CD14-positive monocyte (primary cell): Measurements from ENCODE around the gene HS3ST4. TPM values are rescaled to one million over a fixed set of nuclear protein-coding genes. Genes with fewer than 3 reads are reported as not detected.

ENCODE experiments used
- DNase-seq, 3 donors: peaks; one replicate each; pipeline ENCODE4 v3.0.0-alpha.2; 2011 to 2022
- H2AFZ ChIP-seq: 2 replicates; pipeline ENCODE4 v1.6.0; 2012; ENCODE audit warnings: mild to moderate bottlenecking, low read depth, low read length, inconsistent platforms; ENCODE audit not compliant: insufficient read depth, poor library complexity, severe bottlenecking
- H3K27ac ChIP-seq, 2 donors: 1 replicate in 1 of 2; 2 replicates in 1 of 2; pipeline ENCODE4 v1.5.1; 2012 to 2013; ENCODE audit warnings: low read length in 2 of 2, control low read depth in 1 of 2, inconsistent platforms in 1 of 2, low read depth in 1 of 2, mild to moderate bottlenecking in 1 of 2
- H3K27me3 ChIP-seq, 2 donors: one replicate each; pipeline versions ENCODE4 v1.6.0 to v1.6.1; 2011 to 2013; ENCODE audit warnings: low read length in 2 of 2; ENCODE audit not compliant: control insufficient read depth in 2 of 2, insufficient read depth in 2 of 2
- H3K36me3 ChIP-seq, 2 donors: replicated peaks in 1 of 2; 1 replicate in 1 of 2; 2 replicates in 1 of 2; pipeline versions ENCODE4 v1.5.1 to v1.6.1; 2012 to 2013; ENCODE audit warnings: low read length in 2 of 2, control low read depth in 1 of 2, inconsistent platforms in 1 of 2, mild to moderate bottlenecking in 1 of 2; ENCODE audit not compliant: insufficient read depth in 2 of 2, control insufficient read depth in 1 of 2
- H3K4me1 ChIP-seq, 2 donors: 1 replicate in 1 of 2; 2 replicates in 1 of 2; pipeline versions ENCODE4 v1.5.1 to v1.6.1; 2012 to 2013; ENCODE audit warnings: low read length in 2 of 2, control low read depth in 1 of 2, inconsistent platforms in 1 of 2, mild to moderate bottlenecking in 1 of 2, moderate library complexity in 1 of 2; ENCODE audit not compliant: insufficient read depth in 2 of 2, control insufficient read depth in 1 of 2
- H3K4me2 ChIP-seq: replicated peaks from 2 replicates; pipeline ENCODE3; 2012; ENCODE audit warnings: low read length, moderate library complexity, mild to moderate bottlenecking; ENCODE audit not compliant: poor library complexity, severe bottlenecking; ENCODE audit errors: extremely low read depth
- H3K4me3 ChIP-seq, 3 experiments: fragments of 200-600 bp in 1 of 3; sonication (generic) in 1 of 3; replicated peaks in 1 of 3; 1 replicate in 2 of 3; 2 replicates in 1 of 3; pipeline ENCODE4 v1.5.1; 2011 to 2013; ENCODE audit warnings: low read length in 3 of 3, mild to moderate bottlenecking in 3 of 3, control low read depth in 2 of 3, low read depth in 2 of 3, inconsistent platforms in 1 of 3, moderate library complexity in 1 of 3
- H3K79me2 ChIP-seq: 2 replicates; pipeline ENCODE4 v1.6.0; 2012; ENCODE audit warnings: mild to moderate bottlenecking, control low read depth, inconsistent platforms, low read length, moderate library complexity; ENCODE audit not compliant: insufficient read depth
- H3K9ac ChIP-seq: 2 replicates; pipeline ENCODE4 v1.6.0; 2017; ENCODE audit warnings: low read length, mild to moderate bottlenecking; ENCODE audit not compliant: insufficient read depth, poor library complexity, severe bottlenecking
- H3K9me3 ChIP-seq, 2 donors: replicated peaks in 1 of 2; 1 replicate in 1 of 2; 2 replicates in 1 of 2; pipeline versions ENCODE4 v1.5.1 to v1.6.1; 2012 to 2013; ENCODE audit warnings: low read length in 2 of 2, control low read depth in 1 of 2; ENCODE audit not compliant: control insufficient read depth in 1 of 2, insufficient read depth in 1 of 2
- H4K20me1 ChIP-seq: 2 replicates; pipeline ENCODE4 v1.6.0; 2012; ENCODE audit warnings: mild to moderate bottlenecking, low read length, control low read depth, moderate library complexity; ENCODE audit not compliant: insufficient read depth
- H3K27ac Mint-ChIP-seq, 7 donors: one replicate each; pipeline ENCODE4 v1.8.0; 2020; ENCODE audit warnings: mild to moderate bottlenecking in 7 of 7, mixed read lengths in 7 of 7, moderate library complexity in 6 of 7, inconsistent platforms in 2 of 7
- H3K27me3 Mint-ChIP-seq, 3 donors: one replicate each; pipeline ENCODE4 v1.8.0; 2021 to 2022; ENCODE audit warnings: low read depth in 3 of 3, mild to moderate bottlenecking in 3 of 3, mixed read lengths in 3 of 3, moderate library complexity in 3 of 3, inconsistent platforms in 1 of 3
- H3K36me3 Mint-ChIP-seq, 2 donors: one replicate each; pipeline ENCODE4 v1.8.0; 2020; ENCODE audit warnings: mixed read lengths in 2 of 2, inconsistent platforms in 1 of 2, mild to moderate bottlenecking in 1 of 2
- H3K4me1 Mint-ChIP-seq: one replicate; pipeline ENCODE4 v1.8.0; 2020; ENCODE audit warnings: mild to moderate bottlenecking, mixed read lengths
- H3K4me3 Mint-ChIP-seq, 2 donors: one replicate each; pipeline ENCODE4 v1.8.0; 2020; ENCODE audit warnings: mild to moderate bottlenecking in 2 of 2, mixed read lengths in 2 of 2, moderate library complexity in 1 of 2
- H3K9me3 Mint-ChIP-seq, 7 donors: one replicate each; pipeline ENCODE4 v1.8.0; 2020 to 2022; ENCODE audit warnings: mixed read lengths in 7 of 7, mild to moderate bottlenecking in 6 of 7, moderate library complexity in 6 of 7, inconsistent platforms in 2 of 7
- WGBS: methylation state at CpG from one replicate; pipeline ENCODE4 v1.1.5; 2013; ENCODE audit warnings: missing lambda C conversion rate; ENCODE audit not compliant: insufficient coverage; 5-methylcytosine and 5-hydroxymethylcytosine counted together
- intact Hi-C, 2 donors: fragments of 100-400 bp; cut with micrococcal nuclease; formaldehyde crosslinking; loops; one replicate each; pipeline versions ENCODE4 v1.15.0 to v1.15.1; 2023
- polyA plus RNA-seq, 3 donors: library from polyadenylated mRNA; depleted of rRNA in 1 of 3; unstranded in 2 of 3; stranded (reverse) in 1 of 3; fragments of 300-500 nt in 2 of 3; fragments of >200 nt in 1 of 3; fragmentation: Illumina TruSeq in 2 of 3; gene quantifications; 1 replicate in 2 of 3; 2 replicates in 1 of 3; pipeline ENCODE4 v1.2.3, GENCODE V29; 2012 to 2021
- TF ChIP-seq, protein P1 (sequence below): fragments of 200-600 bp; IDR thresholded peaks from one replicate; pipeline ENCODE4 v1.8.0; 2022; ENCODE audit warnings: antibody characterized with exemption, mild to moderate bottlenecking

The HS3ST4 gene
- polyA plus RNA-seq, 3 donors: not detected

DNA sequence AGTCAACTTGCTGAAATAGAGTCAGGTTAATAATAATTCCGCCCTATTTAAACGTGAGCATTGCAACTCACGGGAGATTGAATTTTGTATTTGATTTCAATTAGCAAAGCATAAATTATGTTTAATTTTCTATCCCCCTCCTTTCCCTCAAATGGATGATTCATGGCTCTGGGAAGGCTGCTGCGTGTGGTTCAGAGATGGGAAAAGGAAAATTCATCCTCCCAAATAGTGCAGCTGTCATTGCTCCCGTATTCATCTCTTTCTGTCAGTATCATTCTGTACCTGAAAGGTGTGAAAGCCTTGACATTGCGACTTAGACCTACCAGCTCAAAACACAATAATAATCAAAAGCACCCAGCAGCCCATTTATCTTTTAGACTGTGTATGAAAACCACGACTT, 447.3 kb downstream of the HS3ST4 start:
- Mint-ChIP-seq H3K9me3 (peaks cover 0 to 2% (median 0%) of the 10 kb centered on the region in 7 donors), H3K36me3 (no peaks in the 10 kb centered on the region), H3K27ac (no peak overlapping the region), H3K4me3 (no peak overlapping the region), H3K27me3 (no peaks in the 10 kb centered on the region), H3K4me1 (no peaks in the 10 kb centered on the region)
- Histone ChIP-seq H3K9me3 (no peaks in the 10 kb centered on the region), H3K9ac (no peak overlapping the region), H3K4me2 (no peak overlapping the region), H4K20me1 (no peaks in the 10 kb centered on the region), H3K4me1 (no peaks in the 10 kb centered on the region), H3K79me2 (no peaks in the 10 kb centered on the region), H3K27ac (no peak overlapping the region), H3K27me3 (no peaks in the 10 kb centered on the region), H2AFZ (no peak overlapping the region), H3K4me3 (no peak overlapping the region), H3K36me3 (no peaks in the 10 kb centered on the region)
- TF ChIP-seq, protein P1, sequence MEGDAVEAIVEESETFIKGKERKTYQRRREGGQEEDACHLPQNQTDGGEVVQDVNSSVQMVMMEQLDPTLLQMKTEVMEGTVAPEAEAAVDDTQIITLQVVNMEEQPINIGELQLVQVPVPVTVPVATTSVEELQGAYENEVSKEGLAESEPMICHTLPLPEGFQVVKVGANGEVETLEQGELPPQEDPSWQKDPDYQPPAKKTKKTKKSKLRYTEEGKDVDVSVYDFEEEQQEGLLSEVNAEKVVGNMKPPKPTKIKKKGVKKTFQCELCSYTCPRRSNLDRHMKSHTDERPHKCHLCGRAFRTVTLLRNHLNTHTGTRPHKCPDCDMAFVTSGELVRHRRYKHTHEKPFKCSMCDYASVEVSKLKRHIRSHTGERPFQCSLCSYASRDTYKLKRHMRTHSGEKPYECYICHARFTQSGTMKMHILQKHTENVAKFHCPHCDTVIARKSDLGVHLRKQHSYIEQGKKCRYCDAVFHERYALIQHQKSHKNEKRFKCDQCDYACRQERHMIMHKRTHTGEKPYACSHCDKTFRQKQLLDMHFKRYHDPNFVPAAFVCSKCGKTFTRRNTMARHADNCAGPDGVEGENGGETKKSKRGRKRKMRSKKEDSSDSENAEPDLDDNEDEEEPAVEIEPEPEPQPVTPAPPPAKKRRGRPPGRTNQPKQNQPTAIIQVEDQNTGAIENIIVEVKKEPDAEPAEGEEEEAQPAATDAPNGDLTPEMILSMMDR: no peak
- intact Hi-C loops: no loop called here
- WGBS: 83% methylated on average over 1 of the region's 7 CpGs
- DNase-seq: no peak

DNA sequence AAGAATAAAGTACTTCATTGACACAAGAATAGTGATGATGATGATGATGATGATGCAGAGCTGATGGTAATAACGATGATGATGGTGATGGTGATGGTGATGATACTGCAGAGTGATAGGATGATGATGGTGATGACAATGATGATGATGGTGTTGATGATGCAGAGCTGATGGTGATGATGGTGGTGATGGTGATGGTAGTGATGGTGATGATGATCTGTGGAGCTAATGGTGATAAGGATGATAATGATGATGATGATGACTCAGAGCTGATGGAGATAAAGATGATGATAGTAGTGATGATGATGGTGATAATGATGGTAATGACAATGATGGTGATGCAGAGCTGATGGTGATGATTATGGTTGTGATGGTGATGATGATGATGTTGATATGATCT, 448.1 kb downstream of the HS3ST4 start:
- Histone ChIP-seq H3K9me3 (no peaks in the 10 kb centered on the region), H3K9ac (no peak overlapping the region), H3K27ac (no peak overlapping the region), H4K20me1 (no peaks in the 10 kb centered on the region), H3K4me2 (no peak overlapping the region), H3K36me3 (no peaks in the 10 kb centered on the region), H3K4me1 (no peaks in the 10 kb centered on the region), H3K4me3 (no peak overlapping the region), H2AFZ (no peak overlapping the region), H3K79me2 (no peaks in the 10 kb centered on the region), H3K27me3 (no peaks in the 10 kb centered on the region)
- Mint-ChIP-seq H3K36me3 (no peaks in the 10 kb centered on the region), H3K9me3 (peaks cover 0 to 2% (median 0%) of the 10 kb centered on the region in 7 donors), H3K4me1 (no peaks in the 10 kb centered on the region), H3K27me3 (no peaks in the 10 kb centered on the region), H3K4me3 (no peak overlapping the region), H3K27ac (no peak overlapping the region)
- TF ChIP-seq, protein P1: no peak
- 83% methylated on average over 1 of the region's 1 CpG for WGBS
- DNase-seq: no peak
- intact Hi-C loops: no loop called here
